HG03460 (cell line): ENCODE results near the gene NELL1.

Source experiments
- ATAC-seq: cut with Tn5 transposase; IDR thresholded peaks from one replicate; pipeline ENCODE4 v1.9.1; 2021; ENCODE audit not compliant: unreplicated experiment

Gene NELL1

DNA sequence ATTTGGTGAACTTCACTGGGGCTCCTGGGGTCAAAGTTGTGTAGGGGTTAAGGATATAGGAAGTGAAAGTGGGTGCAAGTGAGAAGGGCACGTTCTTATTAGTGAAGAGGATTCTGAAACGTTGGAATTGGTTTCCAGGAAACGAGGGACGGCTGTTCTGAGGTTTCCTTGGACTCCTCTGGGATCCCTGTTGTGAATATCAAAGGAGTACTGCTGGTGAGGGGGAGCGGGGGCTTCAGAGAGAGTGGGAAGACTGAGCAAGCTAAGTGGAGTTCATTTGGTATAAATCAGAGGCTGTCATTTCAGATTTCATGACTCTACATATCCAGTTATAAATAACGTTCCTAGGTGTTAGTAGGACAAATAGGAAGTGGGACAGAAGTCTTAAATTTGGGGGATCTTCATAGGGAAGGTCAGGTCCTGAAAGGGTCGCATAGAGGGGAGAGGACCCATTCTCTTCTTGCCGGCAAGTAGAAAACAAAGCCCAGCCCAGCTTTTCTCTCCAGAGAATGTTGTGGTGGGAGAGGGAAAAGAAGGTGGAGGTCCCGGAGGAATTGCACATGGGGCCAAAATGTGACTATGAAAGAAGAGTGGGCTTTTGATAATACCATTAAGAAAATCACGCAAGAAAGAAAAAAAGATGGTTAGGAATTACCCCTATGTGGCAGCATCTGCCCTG is 1.1 kb upstream of the NELL1 start:
- ATAC-seq: no peak

DNA sequence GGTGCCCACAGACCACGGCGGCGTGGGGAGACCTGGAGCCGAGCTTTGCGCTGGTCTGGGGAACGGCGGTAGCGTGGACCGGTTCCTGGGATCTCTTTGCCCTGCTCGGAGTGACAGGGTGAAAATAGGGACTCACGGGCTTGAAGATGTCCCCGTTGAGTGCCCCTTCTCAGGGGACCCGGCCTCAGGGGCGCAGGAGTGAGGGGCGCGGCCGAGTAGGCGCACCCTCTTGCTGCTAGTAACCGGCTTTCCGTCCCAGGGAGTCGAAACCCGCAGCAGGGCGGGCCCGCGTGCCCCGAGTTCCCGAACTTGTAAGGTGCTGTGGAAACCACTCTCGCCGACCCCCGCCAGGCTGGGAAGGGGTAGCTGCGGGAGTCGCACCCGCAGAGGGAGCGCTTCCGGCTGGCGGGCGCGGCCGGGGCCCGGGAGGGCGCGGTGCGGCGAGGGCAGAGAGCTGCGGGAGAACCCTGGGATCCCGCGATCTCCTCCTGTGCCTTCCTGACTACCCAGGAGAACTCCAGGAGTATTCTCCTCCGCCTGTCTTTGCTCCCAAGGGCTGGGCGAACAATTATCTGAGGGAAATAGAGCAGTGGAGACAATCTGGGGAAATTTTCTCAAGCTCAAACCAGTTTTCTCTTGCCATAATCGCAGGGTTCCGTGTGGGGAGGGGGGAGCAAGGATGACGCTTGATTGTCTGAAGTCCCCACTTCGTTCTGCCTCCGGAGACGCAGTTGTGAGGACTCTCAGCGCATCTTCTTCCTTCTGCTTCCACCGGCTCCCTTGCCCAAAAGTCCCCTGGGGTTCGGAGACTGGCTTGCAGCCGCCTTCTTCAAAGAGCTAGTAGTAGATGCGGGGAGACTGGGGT is 666 bp downstream of the NELL1 start:
- ATAC-seq: no peak

DNA sequence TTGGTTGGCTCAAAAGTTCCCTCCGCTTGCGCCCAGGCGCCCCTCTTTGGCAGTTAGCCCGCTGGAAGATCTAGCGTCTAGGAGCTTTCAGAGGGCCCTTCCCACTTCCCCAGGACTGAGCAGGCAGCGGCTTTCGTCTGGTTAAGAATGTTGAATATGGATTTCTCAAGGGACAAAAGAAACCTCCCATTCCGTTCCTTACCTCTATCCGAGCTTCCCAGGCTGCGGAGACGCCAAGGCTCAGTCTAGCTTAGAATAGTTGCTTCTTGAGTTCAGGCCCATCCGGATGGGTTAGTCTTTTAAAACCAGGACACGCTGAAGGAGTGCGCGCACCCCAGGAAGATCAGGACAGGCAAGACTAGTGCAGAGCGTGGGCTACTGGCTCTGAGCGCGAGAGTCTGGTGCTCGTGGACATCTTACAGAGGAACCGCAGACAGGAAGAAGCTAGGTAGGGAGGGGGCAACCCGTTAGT is 1.6 kb downstream of the NELL1 start:
- no peak for ATAC-seq

DNA sequence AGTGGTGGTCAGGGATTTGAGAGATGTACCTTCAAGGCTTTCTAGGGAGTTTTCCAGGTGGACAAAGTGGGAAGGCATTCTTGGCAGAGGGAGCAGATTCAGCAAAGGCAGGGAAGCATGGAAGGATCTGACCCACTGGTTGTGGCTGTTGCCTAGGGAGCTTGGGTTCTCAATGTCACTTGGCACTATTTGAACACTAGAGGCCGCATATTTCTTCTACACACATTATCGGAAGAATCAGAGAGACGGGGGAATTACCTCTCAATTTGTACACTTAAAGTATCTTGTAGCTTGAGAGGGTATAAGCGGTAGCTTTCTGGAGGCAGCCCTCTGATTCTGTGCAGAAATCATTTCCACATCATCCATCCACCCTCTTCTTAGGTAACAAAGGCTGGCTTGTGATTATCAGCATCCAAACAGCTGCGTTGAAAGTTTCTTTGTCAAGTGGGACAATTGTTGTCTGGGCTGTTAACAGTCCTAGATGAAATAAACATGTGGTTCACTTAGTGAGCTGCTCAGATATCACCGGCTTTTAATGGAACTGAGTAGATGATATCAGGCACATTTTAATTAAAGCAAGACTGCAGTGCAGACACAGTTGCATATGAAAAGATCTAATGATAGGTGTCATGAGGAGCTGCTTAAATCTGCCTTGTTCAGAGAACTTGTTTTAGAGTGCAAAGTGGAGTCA is 2.6 kb downstream of the NELL1 start:
- no peak for ATAC-seq

DNA sequence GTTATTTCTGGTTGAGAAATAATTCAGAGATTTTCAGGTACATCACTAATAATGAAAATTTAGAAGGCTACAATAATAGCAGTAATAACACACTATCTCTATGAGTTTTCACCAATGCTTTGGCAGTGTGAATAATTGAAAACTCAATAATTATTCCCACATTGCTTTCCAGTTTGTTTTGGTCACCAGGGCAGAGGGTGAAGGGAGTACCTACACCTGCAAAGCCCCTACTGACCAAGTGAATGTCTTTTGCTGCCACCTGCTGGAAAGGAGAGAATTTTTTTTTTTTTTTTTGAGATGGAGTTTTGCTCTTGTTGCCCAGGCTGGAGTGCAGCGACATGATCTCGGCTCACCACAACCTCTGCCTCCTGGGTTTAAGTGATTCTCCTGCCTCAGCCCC is 3.2 kb downstream of the NELL1 start:
- ATAC-seq: no peak

DNA sequence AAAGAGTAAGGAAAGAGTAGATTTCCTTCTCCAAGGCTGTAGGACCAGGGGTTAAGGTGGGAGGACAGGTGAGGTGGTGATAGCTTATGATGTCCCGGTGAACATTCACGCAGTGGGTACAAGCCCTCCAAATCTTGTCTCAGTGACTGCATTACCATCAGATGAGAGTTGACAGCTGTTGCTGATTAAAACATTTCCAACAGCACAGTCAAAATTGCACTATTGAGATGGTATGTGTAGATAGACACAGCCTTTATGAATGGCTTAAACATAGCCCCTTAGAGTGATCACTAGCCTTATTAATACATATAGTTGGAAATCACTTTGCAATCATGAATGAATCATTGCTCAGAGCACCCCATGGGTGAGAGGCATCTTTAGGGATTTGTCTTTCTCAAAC is 7.3 kb downstream of the NELL1 start:
- no peak for ATAC-seq

DNA sequence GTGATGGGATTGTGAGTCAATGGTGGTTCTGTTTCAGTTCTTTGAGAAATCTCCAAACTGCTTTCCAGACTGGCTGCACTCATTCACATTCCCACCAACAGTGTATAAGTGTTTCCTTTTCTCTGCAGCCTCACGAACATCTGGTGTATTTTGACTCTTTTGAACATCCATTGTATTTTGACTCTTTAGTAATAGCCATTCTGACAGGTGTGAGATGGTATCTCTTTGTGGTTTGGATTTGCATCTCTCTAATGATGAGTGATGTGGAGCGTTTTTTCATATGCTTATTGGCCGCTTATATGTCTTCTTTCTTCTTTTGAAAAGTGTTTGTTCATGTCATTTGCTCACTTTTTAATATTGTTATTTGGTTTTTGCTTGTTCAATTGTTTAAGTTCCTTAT is 19.4 kb downstream of the NELL1 start:
- no peak for ATAC-seq

DNA sequence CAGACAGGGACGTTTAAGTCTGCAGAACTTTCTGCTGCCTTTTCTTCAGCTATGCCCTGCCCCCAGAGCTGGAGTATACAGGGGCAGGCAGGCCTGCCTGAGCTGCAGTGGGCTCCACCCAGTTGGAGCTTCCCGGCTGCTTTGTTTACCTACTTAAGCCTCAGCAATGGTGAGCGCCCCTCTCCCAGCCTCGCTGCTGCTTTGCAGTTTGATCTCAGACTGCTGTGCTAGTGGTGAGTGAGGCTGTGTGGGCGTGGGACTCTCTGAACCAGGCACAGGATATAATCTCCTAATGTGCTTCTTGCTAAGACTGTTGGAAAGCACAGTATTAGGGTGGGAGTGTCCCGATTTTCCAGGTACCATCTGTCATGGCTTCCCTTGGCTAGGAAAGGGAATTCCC is 38.5 kb downstream of the NELL1 start:
- ATAC-seq: no peak

DNA sequence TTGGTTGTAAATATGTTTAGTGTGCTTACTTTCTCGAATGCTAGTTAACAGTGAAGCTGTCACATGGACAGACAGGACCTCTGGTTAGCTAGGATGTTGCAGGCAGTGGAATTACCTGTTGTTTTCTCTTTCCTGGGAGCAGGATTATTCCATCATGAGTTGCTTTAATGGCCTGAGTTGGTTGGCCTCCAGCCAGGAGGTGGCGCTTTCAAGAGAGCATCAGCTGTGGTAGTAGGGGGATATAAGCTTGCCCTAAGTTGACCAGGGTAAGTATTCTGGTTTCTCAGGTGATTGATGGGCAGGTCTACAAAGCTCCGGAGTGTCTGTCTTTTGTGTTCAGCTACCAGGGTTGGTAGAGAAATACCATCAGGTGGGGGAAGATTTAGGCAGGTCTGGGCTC is 43.5 kb downstream of the NELL1 start:
- ATAC-seq: no peak

DNA sequence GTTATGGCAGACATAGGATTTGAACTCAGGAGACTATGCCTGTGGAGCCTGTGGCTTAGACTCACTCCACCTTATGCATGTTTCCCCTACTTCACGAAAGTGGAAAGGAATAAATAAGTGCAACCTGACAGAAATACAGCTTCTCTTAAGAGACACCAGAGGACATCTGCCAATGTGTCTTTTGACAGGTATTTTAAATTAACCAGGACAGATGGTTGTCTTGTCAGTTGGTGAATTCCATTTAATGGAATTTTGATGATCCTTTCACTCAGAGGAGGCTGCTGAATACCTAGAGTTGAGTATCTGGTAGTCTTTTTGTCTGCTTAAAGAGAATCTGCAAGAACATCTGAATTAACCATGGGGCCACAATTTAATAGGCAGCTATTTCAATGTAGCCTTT is 46.1 kb downstream of the NELL1 start:
- ATAC-seq: no peak

DNA sequence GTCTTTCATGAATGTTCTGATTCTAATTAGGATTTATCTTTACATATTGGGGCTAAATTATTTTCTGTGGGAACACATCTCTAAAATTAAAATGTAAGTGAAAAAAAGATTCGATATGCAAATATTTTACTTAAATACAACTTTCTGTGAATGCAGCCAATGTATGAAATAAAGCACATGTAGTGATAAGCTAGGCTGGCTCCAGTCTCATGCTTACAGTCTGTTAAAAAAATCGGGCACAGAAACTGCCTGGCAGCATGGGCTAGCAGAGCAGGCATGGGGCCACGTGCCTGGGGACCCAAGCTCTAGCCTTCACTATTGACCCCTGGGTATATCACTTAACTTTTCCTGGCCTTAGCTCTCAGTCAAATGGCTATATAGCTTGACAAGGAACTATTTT is 46.5 kb downstream of the NELL1 start:
- no peak for ATAC-seq

DNA sequence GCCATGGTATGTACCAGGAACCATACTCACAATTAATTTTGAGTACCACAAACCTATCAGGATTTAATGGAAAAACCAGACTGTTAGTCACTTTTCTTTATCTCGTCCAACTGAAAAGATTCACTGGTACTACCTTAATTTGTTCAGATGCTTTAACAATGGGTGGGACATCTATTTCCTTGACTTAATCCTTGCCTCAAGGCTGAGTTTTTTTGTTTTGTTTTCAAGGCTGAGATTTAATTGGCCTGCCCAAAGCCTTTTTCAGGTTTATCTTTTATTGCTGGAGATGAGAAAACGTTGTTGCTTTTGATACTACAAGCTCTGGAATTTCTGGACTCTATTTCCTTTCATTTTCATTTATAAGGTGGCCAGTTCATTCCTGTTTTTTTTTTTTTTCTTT is 50.4 kb downstream of the NELL1 start:
- no peak for ATAC-seq

DNA sequence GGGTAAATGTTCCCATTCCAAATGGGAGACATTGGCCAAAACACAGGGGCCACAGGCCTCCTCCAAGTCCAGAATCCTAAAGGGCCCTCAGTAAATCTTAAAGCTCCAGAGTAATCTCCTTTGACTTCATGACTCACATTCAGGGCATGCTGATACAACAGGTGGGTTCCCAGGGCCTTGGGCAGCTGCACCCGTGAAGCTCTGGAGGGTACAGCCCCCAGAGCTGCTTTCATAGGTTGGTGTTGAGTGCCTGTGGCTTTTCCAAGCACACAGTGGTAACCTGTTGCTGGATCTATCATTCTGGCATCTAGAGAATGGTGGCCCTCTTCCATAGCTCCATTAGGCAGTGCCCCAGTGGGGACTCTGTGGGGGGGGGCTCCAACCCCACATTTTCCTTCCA is 54.0 kb downstream of the NELL1 start:
- ATAC-seq: no peak

DNA sequence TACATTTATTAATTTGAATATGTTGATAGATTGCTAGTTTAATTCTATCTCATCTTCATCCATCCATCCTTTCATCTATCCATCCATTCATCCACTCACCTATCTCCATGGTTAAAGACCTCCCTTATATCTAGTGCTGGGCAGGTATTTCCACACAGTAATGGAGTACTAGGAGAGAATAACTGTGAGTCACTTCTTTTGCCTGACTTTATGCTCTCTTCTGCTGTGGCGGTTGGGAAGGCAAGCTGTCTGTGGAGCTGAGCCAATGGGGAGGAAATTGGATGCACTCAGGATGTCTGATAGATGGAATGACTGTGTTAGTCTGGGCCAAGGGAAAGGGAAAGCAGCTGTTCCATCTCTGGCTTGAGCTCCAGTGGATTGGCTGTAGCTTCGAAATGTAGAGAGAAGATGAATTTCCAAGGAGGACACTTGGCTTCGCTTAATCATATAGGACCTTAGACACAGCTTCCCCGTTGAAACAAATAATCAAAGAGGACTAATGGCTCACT is 60.3 kb downstream of the NELL1 start:
- no peak for ATAC-seq

DNA sequence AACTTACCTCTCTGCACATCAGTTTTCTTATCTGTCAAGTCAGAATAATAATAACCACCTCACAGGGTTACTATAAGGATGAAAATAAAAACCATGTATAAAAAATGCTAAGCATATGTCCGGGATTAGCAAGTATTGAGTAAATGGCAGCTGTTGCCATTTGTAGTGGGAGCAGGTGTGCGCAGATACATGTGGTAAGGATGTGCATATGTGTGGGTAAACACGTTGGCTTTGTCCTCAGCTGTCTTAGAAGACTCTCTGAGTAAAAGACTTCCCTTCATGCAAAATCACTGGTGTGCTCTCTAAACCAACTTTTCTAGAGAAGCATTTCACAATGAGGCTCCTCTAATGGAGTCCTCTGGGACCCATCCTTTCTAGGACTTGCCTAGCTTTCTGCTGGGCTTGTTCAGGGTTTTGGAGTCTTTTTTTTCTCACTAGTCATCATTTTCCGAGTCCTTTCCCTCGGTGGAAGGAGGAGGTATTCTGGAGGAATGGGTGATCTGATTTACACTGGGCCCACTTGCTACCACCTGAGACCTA is 62.4 kb downstream of the NELL1 start:
- ATAC-seq: no peak

DNA sequence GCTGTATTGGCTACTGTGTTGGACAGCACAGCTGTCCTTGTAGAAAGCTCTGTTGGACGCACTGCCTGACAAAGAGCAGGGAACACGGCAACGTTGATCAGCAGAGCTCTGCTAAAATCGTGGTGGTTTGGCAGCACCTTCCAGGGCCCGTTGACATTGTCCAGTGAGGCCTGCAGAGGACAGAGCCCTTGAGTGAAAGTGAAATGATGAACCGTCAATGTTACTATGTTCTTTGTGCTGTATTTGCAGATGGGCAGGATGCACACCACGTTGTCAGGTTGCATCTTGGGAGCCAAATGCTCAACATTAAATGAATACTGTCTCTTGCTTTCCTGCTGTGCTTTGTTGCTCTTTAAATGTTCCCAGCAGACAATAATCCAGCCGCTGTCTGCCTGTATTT is 69.7 kb downstream of the NELL1 start:
- no peak for ATAC-seq

DNA sequence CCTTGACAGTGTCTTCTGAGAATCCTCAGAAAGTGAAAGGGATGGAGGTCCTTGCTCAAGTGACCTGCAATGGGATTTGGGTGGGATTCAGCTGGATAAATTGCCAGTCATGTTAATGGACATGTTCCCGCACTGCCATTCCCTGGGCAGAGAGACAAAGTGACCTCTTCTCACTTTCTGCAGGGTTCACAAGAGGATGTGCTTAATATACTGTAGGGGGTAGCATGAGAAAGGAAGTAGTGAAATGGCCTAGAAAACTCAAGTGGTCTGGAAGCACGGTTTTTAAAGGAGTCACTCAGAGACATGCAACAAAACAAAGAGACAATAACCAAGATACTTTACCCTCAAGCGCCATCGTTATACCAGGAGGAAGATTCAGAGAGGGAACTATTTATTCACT is 70.2 kb downstream of the NELL1 start:
- ATAC-seq: no peak

DNA sequence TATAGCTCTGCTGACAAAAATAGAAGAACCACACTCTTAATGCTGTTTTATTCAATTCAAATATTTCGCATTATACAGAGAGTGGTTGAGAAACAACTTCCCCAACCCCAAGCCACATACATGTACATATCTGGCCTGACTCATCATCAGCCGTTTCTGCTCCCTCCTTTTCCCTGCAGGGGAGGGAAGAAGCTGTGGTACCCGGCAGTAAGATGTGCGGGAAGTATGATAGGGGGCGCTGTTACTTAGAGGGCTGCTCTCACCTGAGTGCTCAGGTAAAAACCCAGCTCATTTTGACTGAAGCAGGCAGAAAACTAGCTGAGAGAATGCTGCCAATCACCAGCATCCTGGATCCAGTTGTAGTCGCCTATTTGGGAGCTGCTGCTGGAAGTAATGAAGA is 85.5 kb downstream of the NELL1 start:
- ATAC-seq: no peak

DNA sequence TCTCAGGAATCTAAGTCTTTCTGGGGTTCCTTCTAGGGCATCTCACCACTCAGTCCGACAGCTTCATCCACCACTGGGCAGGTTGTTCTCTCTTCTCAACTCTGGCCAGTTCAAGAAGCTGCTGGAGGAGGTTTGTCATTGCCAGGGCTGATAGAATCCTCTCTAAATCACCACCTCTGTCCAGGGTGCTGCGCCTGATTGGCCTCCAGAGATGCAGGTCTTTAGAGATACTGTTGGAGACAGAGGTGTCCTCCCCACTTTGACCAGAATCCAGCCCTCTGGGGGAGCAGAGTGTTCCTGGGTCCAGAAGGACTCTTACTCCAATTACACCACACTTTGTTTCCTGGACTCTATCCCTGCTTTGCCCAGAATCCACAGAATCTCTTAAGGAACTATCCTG is 90.2 kb downstream of the NELL1 start:
- no peak for ATAC-seq

DNA sequence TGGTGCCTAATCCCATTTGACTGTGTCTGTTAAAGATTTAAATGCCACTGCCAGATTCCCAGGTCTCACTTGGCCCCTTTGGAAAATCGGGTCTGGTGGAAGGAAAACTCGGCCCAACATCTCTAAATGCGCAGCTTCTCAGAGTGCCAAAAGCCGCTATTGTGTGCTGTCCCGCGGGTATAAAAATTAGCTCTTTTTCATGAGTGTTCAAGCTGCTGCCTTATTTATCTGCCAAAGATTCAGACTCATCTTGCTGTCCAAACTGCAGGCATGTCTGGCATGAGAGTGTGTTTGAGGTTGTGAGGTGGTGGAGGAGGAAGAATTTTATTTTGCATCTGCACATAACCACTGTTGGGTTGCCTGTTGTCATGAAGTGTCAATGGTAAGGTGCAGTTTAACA is 91.4 kb downstream of the NELL1 start:
- no peak for ATAC-seq

DNA sequence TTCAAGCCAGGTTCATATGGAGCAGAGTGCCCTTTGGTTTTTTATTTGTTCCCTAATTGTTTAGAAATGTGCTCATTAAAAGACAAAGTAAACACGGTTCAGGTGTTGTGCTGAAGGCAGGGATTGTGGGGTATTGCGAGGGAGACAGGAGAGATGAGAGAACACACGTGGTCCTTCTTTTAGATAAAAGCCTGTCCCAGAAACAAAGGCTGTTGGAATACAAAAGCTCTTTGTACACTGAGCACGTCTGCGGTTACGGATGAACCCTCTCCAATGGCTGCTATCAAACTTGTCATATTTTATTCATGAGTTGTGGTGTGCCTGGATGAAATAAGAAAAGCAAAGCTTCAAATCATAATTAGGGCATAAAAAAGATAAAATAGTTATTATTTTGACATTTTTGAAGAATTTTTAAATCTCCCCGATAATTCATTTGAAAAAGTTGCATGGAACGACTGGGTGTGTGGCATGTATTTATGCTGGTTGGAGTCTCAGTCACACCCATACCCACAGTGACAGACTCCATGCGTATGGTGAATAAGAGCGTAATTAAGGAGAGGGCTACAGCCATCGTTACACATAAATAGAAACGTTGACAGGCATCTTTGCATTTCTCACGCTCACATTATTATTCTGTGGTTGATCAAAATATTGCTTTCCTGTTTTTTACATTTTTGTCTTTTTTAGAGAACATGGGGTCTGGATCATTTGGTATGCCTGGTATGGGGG is 92.9 kb downstream of the NELL1 start:
- ATAC-seq: no peak
